ENCODE measurements around the gene SPNS2. TPM values are rescaled to one million over a fixed set of nuclear protein-coding genes. Genes with fewer than 3 reads are reported as not detected.

SPNS2 gene
- total and polyA plus RNA-seq, 10 of the 15 experiments (the other 5 are each of a cell fraction or from before 2014, with no cell fraction given): 0.04 to 1.1 (median 0.23) TPM; not detected in 2

GRCh38 chr17:4560421-4560820 lies 61.7 kb downstream of the SPNS2 start, which contains the start of gene GGT6:
TSS of gene GGT6 (minus strand) at chr17:4560577. CDS start at chr17:4560521, 56 bp downstream.
- no peak within 1 kb of the TSS for H3K27ac ChIP-seq (ENCODE audit: control insufficient read depth, insufficient read depth)
- TF ChIP-seq JUND (IDR thresholded peaks at IDR 0.05; ENCODE audit: low read depth, low read length) (no peak), KDM1A (IDR thresholded peaks at IDR 0.05; ENCODE audit: borderline replicate concordance) (no peak), ZNF274 (IDR thresholded peaks at IDR 0.05; ENCODE audit: insufficient read depth, insufficient read length) (no peak), MTA2 (IDR thresholded peaks at IDR 0.05; ENCODE audit: low read depth) (no peak), CHD4 (IDR thresholded peaks at IDR 0.05) (no peak), MLLT1 (IDR thresholded peaks at IDR 0.05) (no peak), BHLHE40 (IDR thresholded peaks at IDR 0.05; ENCODE audit: borderline replicate concordance in 1 of 2, low read depth in 2 of 2, low read length in 1 of 2) (no peak), ZSCAN29 (IDR thresholded peaks at IDR 0.05) (no peak), EED (IDR thresholded peaks at IDR 0.05; ENCODE audit: low read depth) (no peak), KAT2A (conservative IDR thresholded peaks at IDR 0.05; ENCODE audit: control insufficient read depth, low read depth, low read length) (no peak)
- intact Hi-C loops (cut with micrococcal nuclease; ENCODE audit: unreplicated experiment) (loop anchor here (10.0 kb wide), 1 partner anchor 136 kb away; no protein-coding TSS in a partner anchor), in situ Hi-C loops (cut with MboI) (no loop called here)
- H3K4me3 ChIP-seq: no peak within 1 kb of the TSS
- no peak for FAIRE-seq
- H3K79me2 ChIP-seq (ENCODE audit: control insufficient read depth, insufficient read depth, low read length): peaks cover 4% of the 10 kb centered on the region
- no peaks in the 10 kb centered on the region for H3K27me3 ChIP-seq (replicated peaks in 1 of 2; ENCODE audit: control insufficient read depth in 2 of 2, insufficient read depth in 2 of 2, low read length in 1 of 2)
- DNase-seq (ENCODE audit: low read depth, low spot score): no peak
- no peaks in the 10 kb centered on the region; the same call in 1 of the 3 replicates for H3K9me3 ChIP-seq (replicated peaks; ENCODE audit: control insufficient read depth, insufficient read depth, low read length)
- H2AFZ ChIP-seq (ENCODE audit: control insufficient read depth, low read depth, low read length): no peak within 1 kb of the TSS
- ChIA-PET SMC1A (ENCODE audit: uncharacterized antibody, unreplicated experiment) (no interaction called here), CTCF (interaction anchor here (0.6 to 1.6 kb wide), 2 partner anchors 139 to 602 kb away, joined by 3 to 4 read pairs; no protein-coding TSS in a partner anchor), RAD21 (ENCODE audit: unreplicated experiment) (no interaction called here), POLR2A (no interaction called here)
- H3K36me3 ChIP-seq (ENCODE audit: control insufficient read depth in 2 of 2, insufficient read depth in 2 of 2, low read length in 1 of 2): no peaks in the 10 kb centered on the region
- no TSS peak for BruUV-seq (replicated peaks)
- H4K20me1 ChIP-seq (ENCODE audit: control insufficient read depth, insufficient read depth): no peaks in the 10 kb centered on the region
- peaks cover 46% of the 10 kb centered on the region for H3K4me1 ChIP-seq (ENCODE audit: control insufficient read depth, insufficient read depth, low read length)
- no peak for ATAC-seq
- no peak within 1 kb of the TSS for H3K4me2 ChIP-seq (ENCODE audit: control insufficient read depth, insufficient read depth)
- WGBS (ENCODE audit: insufficient coverage, insufficient replicate concordance, low lambda C conversion rate, missing lambda C conversion rate): 70% methylated on average over 10 of the region's 12 CpGs
- H3K9ac ChIP-seq (ENCODE audit: control insufficient read depth, insufficient read depth, low read length): no peak within 1 kb of the TSS
